HepG2 (cell line): Measurements from ENCODE around the gene SCN7A.

Experiments used
- MYC ChIP-seq: sonication (generic); formaldehyde crosslinking; IDR thresholded peaks from 2 replicates; pipeline ENCODE4 v1.9.0; 2021; ENCODE audit warnings: missing genetic modification reagents, borderline replicate concordance
- NFE2 ChIP-seq: sonication (generic); formaldehyde crosslinking; IDR thresholded peaks from 2 replicates; pipeline ENCODE4 v1.4.0; 2020; ENCODE audit warnings: missing genetic modification reagents
- PREB ChIP-seq: sonication (generic); formaldehyde crosslinking; IDR thresholded peaks from 2 replicates; pipeline ENCODE4 v1.4.0; 2020; ENCODE audit warnings: missing genetic modification reagents
- RXRB ChIP-seq: IDR thresholded peaks from 2 replicates; pipeline ENCODE4 v1.6.1; 2016; ENCODE audit warnings: borderline replicate concordance, missing genetic modification reagents, missing compliant biosample characterization
- SOX5 ChIP-seq: IDR thresholded peaks from 2 replicates; pipeline ENCODE4 v1.6.1; 2016; ENCODE audit warnings: borderline replicate concordance
- SP1 ChIP-seq, 2 experiments: fragments of 450-650 bp in 1 of 2; sonication (generic) in 1 of 2; formaldehyde crosslinking in 1 of 2; IDR thresholded peaks; 2 replicates each; pipeline versions ENCODE4 v1.4.0 to v1.6.1; 2016 to 2020; ENCODE audit warnings: missing genetic modification reagents in 1 of 2
- TAF1 ChIP-seq: sonication (generic); formaldehyde crosslinking; IDR thresholded peaks from 2 replicates; pipeline ENCODE4 v1.4.0; 2020; ENCODE audit warnings: missing genetic modification reagents
- UBTF ChIP-seq: sonication (generic); formaldehyde crosslinking; IDR thresholded peaks from 2 replicates; pipeline ENCODE4 v1.4.0; 2020; ENCODE audit warnings: mild to moderate bottlenecking, missing genetic modification reagents
- ZNF7 ChIP-seq: IDR thresholded peaks from 2 replicates; pipeline ENCODE4 v1.6.1; 2016; ENCODE audit warnings: missing biosample characterization, missing genetic modification reagents

GRCh38 chr2:166487171-166487570, 6.9 kb downstream of the SCN7A start:
- TF ChIP-seq RXRB: no peak
- TF ChIP-seq PREB: no peak
- TF ChIP-seq SP1 (IDR thresholded peaks at IDR 0.05): no peak
- no peak for TF ChIP-seq SP1 (CRISPR knock-in tag; IDR thresholded peaks at IDR 0.05)
- TF ChIP-seq TAF1 (CRISPR knock-in tag): no peak
- TF ChIP-seq NFE2: no peak
- TF ChIP-seq ZNF7 (CRISPR knock-in tag): no peak
- no peak for TF ChIP-seq UBTF (CRISPR knock-in tag)
- TF ChIP-seq SOX5 (CRISPR knock-in tag): no peak
- TF ChIP-seq MYC (CRISPR knock-in tag): no peak
